HG02938 (cell line): ENCODE measurements around the gene MGLL.

Experiments used
- ATAC-seq: cut with Tn5 transposase; IDR thresholded peaks from one replicate; pipeline ENCODE4 v1.9.1; 2021; ENCODE audit warnings: mild to moderate bottlenecking, moderate library complexity; ENCODE audit not compliant: unreplicated experiment

The MGLL gene

DNA sequence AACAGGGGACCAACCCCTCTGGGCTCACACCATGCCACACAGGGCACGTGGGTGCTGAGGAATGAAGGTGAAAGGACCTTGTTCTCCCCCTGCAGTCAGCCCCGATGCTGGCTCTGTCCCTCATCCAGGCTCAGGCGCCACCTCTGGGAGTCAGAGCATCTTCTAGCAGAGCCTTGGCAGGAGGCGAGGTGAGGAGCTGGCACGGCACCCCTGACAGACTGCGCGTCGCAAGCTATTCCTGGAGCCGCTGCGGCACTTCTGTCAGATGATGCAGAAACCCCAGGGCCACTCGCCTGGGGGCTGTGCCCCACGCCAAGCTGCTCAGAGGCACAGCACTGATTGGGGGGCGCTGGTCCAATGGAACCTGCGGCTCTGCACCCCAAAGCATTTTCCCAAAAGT, 62.0 kb downstream of the MGLL start:
- ATAC-seq, result no peak

DNA sequence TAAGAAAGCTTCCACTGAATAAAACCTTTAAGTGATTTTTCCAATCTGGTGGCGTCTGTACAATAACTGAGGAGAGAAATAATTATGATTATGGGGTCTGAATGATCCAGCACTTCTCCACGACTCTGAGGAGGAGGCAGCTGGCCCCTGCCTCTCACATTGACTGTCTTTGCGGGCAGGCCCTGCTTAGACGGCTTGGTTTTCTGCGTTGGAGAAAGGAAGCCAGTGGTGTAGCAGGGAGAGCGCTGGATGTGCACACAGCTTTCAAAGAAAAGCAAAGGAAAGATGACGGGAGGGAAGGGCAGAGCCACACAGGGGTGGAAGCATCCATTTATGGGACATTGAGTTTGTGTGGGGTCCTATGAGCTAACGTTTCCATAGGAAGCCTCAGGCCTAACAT, 62.5 kb downstream of the MGLL start:
- ATAC-seq, result no peak

DNA sequence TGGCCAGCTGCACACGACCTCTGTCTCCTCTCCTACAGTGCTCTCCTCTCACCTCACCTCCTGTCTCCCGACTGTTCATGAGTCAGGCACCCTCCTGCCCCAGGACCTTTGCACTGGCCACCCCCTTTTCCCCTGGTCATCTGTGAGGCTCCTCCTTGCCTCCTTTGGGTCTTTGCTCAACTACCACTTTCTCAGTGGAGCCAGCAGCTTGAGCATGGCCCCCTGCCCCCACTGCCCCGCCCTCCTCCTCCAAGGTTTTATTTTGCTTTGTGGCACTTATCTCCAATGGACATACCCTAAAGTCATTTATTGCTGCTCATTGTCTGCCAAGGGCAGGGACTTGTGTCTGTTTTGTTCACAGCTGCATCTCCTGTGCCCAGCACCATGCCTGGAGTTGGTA, 64.3 kb downstream of the MGLL start:
- ATAC-seq, result no peak

DNA sequence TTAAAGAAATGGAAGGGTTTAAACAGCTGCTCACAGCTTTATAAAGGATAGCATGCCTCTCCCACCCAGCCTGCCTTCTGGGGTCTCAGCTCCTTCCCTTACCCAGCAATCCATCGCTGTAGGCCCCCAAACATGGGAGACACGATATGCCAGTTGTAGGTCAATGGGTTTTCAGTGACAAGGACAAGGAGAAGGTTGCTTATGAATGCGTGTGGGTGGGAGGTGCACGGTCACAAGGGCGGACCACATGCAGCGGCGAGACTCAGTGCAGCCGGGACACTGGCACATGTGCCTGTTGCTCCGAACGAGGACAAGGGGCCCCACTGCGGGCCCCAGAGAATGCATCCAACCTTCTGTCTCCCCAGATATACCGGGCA, 67.0 kb downstream of the MGLL start:
- no peak for ATAC-seq

DNA sequence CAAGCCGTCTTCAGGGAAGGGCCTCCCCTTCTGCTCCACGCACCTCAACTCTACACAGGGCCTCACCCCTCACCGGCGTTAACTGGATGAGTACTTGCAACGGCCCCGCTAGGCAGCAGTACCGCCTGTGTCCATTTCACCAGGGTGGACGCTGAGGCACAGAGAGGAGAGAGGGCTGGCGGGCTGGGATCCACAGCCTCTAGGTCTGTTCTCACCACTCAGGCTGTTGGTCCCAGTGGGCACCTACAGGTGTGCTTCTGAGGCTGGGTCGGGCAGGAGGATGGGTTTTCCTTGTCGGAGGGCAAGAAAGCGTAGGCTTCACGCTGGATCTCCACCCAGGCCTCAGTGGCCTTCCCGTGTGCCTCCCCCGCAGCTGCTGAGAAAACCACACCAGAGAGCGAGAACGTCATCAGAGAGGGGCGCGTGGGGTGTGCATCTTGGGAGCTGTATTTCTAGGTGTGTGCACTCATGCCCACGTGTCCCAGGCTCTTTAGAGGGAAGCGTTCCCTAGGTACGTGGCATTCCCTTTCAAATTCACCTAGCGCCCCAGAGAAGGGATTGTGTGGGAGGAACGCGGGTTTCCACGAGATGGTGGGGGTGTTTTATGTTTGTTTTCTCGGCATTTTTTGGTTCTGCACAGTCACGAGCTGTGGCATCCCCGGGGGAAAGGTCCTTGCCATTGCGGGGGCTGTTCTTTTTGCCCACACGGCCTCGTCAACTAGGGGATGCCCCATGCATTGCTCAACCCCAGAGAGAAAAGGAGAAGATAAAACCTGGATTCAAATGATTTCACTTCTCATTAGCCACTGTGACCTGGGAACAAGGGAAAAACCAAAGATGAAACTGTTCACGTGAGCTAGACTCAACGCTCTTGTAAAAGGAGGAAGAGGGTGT, 67.7 kb downstream of the MGLL start:
- no peak for ATAC-seq

DNA sequence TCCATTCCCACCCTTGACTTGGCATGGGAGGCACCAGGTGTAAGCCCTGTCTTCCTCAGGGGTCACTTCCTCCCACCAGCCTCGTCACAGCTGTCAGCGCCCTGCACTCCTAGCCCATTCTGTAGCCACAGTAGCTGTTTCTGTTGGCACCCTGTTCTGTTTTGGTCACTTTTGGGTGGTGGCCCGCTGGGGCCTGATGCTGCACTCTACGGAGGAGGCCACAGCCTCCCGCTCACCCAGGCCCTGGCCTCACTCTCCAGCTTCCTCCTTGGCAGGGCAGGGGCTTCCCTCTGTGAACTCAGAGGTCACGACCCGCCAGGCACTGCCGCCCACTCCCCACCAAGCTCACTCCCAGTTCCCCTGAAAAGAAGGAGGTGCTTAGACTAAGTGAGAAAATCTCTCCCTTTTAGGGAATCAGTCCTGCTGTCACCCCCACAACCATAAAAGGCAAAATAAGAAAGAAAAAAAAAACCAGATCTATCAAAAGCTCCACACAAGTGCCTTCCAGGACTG, 68.4 kb downstream of the MGLL start:
- ATAC-seq, result no peak

DNA sequence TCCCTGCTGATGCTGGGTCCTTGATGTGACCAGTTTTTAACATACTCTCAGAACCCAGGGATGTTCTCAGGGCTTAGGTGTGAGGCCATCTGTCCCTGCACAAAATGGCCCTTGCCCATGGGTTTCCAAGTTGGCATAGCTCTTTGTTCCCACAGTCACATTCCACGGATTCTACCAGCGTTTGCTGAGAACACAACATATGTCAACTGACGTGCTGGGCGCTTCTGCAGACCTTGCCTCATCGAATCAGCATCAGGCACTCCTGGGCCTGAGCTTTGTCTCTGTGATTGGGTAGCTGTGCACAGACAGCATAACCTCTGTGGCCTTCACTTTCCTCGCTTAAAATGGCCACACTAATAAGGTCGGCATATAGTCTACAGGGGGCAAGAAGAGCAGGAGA, 69.0 kb downstream of the MGLL start:
- ATAC-seq, result no peak

DNA sequence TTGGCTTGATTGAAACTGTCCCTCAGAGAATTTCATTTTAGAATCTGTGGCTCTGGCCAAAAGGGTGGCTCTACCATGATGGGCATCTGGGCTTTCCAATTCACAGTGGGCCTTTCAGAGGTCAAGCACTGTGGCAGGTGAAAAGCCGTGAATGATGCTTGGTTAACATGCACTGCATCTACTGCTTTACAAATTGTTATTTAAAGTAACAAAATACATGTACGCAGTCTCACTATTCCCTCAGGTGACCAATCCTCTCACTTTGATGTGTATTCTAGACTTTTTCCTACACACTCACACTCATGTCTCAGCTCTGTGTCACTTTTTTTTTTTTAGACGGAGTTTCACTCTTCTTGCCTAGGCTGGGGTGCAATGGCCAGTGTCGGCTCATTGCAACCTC, 70.5 kb downstream of the MGLL start:
- ATAC-seq, result no peak

DNA sequence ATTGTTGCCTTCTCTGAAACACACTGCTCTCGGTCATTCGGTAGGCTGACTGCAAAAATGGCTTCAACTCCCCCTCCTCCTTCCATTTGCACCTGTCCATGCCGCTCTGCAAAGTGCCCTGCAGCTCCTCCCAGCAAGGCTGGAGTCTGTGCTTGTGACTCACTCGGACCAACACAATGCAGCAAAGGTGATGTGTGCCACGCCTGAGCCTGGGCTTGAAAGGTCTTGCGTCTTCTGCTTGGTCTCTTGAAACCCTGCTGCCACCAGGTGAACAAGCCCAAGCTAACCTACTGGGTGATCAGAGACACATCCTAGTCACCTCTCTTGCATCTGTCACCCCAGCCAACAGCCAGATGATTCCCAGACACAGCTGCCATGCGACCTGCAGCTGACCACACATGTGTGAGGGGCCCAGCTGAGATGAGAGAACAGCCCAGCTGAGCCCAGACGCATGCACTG, 71.1 kb downstream of the MGLL start:
- no peak for ATAC-seq

DNA sequence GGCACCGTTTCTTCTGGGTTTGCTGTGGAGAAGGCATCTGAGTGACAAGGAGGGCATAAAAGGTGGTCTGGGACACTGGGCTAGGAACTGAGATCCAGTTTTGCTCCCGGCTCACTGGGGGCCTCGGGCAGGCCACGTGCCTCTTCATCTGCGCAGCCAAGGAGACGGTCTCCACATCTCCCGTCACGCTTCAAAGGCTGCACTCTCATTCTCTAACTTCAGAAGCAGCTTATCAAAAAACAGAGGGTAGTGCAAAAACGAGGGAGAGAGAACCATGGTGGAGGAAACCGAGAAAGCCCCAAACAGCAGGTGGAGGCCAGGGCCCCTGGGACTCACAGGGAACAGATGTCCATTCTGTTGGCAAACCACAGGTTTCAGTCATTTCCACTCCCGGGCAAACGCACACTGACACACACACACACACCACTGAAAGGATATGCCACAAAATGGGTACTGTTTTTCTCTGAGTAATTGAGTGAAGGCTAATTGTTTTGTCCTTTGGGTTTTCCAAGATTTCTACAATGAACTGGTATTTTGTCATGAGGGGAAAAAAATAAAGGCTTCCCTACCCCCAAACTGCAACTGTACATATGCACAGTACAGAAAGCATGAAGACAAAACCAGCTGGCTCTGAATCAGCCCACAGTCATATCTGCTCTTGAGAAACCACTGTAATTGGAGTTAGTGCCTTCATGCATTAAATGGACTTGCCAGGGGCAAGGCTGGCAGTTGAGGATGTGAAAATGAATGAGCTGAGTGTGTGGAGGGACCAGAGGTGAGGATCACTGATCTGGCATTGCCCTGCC, 71.9 kb downstream of the MGLL start:
- peak; percentile 33 for ATAC-seq

DNA sequence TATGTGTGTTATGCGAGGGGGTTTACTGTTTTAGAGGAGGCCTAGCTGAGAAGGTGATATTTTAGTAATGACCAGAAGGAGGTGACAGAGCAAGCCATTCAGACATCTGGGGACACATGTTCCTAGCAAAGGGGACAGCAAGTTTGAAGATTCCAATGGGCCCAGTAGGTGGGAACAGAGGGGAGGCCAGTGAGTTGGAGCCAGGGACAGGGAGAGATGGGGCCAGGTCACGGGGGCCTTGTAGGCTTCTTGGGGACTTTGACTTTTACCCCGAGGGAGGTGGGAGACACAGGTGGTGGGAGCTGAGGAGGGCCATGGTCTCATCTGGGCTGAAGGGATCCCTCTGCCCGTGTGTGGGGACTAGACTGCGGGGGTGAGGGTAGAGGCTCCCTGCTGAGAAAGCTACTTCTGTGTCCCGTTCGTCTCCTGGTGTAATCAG, 72.5 kb downstream of the MGLL start:
- no peak for ATAC-seq

DNA sequence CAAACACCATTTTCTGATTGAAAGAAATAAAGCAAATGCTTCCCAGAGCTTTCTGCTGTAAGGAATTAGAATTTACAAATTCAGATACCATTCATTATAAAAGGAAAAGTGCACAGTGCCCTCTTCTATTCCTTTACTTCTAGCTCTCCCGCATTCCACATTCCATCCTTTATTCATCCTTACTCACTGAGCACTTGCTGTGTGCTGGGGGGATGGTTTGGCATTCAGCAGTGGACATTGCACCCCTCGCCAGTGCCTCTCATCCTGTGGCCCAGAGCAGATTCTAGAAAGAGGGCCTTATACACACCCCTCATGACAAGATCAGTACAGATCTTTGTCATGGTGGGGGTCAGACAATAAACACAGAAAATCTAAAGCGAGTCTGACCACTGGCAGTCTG, 73.0 kb downstream of the MGLL start:
- ATAC-seq, result no peak

DNA sequence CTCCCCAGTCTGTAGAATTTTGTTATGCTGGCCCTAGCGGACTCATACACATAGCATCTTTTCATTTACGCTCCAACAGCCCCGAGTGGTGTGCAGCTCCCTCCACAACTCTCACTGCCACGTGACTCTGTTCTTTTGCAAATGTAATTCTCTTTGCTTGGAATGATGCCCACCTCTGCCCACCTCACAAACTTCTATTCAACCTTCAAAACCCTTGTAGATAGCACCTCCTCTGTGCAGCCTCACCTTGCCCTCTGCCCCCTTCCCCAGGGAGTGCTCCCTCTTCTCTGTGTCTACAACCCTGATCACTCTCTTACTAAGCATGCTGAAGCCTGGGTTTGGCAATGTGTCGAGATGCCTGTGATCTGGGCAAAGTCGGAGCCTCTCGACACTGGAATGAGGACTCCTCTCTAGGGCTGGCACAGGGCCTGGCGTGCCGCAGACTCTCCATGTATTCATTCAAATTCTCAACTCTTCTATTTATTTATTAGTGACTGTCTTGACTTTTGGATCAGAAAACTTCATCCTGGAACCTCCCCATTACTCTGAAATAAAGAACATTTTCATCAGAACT, 73.5 kb downstream of the MGLL start:
- no peak for ATAC-seq

DNA sequence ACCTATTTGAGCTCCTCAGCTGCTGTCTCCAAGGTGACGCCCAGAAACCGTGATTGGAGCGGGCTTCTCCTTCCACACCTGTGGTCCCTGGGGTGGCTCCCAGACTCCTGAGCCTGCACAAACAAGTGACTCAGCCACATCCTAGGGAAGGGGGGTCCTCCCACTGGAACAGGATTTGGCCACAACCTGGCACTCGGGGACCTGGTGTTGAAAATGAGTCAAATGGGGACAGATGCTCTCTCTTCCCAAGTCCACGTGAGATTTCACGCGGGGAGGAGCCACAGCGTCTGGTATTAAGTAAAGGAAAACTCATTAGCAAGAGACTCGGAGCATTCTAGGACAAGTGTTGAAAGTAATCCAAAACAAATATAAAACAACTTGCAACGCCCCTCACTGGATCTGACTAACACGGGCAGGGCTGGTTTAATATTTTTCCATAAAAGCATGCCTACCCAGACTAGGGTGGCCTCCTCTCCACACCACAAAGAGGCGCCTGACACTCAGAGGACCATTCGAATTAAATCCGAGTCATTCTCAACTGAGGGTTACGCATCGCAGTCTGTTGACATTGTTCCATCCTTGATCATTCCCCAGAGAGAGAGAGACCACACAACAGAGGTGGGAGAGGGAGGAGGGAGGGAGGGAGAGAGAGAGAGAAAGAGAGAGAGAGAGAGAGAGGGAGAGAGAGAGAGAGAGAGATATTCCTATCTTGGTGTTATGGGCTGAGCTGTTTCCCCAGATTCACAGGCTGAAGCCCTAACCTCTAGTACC, 74.4 kb downstream of the MGLL start:
- no peak for ATAC-seq

DNA sequence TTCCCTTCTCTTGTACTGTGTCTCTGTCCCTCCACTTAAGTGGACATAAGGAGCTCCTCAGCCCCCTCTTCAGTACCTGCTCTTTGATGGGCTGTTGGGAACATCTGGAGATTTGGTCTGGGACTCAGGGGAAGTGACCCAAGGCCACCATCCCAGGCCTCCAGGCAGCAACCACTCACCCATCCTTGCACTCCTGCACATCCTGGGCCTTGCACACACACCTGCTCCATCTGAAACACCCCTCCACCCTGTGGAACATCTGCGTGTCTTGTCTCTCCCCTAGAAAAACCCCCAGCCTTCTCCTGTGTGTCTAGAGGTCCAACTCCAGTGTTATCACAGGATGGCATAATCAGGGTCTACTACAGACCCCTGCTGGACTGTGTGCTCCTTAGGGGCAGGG, 75.2 kb downstream of the MGLL start:
- ATAC-seq, result no peak

DNA sequence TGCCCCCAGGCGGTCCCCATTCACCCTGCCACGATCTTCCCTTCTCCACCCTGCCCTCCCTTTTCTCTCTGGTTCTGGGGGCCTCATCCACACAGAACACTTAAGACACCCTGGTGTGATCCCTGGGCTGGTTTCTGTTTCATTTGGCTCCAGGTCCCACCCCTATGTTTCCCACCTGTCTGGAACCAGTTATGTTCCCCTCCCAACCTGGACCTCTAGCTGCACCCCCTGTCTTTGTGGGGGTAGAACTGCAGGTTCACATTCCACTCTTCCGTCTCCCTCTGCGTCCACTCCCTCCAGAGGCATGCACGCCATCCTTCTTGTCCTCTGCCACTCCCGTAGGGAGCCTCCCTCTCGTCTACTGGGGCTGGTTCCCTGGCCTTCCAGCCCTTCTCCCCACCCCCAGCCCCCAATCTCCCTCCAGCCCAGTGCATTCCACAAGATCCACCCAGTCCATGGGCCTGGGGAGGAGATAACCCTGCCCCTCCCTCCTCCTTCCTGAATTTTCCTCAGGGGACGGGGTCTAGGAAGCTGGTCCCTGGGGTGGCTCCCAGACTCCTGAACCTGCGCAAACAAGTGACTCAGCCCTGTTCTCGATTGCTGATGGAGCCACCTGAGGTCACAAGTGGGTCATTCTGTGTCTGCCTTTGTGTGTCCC, 75.8 kb downstream of the MGLL start:
- no peak for ATAC-seq

DNA sequence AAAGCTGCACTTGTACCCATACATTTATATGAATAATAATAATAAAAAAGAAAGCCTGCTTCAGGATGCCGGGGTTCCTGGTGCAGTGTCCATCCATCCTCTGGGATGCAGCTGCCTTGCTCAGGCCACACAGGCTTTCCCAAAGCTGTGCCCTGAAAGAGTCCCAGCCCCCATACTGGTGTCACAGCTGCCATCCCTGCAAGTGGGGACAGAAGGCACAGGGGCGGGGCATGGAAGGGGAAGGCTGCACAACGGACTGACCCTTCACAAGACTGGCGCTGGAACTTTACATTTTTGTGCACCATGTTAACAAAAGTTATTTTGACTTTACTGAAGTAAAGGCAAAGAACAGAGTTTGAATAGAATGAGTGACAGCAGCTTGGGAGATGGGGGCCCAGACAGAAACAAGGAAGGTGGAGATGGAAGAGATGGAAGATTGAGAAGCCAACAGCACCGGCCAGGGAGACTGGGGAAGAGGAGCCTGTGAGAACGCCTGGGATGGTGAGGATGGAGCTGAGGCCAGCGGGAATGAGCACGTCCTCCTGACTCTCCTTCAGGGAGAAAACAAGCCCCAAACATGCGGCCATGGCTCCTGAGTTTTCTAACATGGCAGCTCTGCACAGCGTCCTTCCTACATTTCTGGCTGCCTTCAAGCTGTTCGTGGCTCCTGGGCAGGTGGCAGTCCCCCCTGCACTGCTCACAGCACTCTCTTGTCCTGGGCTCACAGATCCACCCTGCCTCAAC, 76.5 kb downstream of the MGLL start:
- no peak for ATAC-seq

DNA sequence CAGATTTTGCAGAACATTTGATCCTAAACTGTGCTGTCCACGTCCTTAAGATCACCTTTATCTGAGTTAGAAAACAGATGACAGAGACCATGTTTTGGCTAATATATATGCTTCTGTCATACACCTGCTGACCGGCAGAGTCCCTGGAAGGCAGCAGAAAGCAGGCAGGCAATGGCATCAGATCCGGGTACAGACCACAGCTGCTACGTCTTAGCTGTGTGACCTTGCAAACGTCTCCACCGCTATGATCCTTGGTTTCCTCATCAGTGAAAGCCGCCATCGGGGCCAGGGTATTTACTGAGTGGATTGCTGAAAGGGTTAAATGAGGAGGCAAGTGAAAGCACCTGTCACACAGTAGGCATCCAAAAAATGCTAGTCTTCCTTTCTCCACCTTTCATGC, 77.4 kb downstream of the MGLL start:
- ATAC-seq, result no peak

DNA sequence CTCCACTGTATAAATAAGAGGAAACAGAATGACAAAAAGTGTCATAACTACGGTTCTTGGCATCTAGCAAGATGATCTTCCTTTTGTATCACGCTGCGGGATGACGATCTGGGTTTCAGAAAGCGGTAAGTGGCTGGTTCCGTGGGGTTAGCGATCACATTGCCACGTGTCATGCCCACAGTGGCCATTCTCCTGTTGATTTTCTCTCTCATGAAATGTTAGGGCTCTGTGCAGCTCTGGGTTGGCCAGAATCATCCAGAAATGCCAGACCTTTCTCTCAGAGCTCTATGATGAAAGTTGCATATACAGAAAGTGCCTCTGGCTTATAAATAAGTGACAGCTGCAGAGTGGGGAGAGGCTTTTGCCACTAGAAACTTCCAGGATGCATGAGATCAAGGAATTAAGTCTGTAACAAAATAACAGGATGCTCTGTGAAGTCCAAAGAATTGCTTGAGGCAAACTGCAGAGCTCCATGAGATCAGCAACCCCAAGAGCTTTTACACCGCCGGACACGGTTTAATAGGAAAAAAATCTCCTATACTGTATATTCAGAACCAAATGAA, 78.0 kb downstream of the MGLL start:
- no peak for ATAC-seq
